Type B pancreatic cell (in vitro differentiated cells): Measurements from ENCODE around the gene TSPYL4. TPM values are rescaled to one million over a fixed set of nuclear protein-coding genes. Genes with fewer than 3 reads are reported as not detected.
A peak's percentile ranks its signal among the peaks of the same experiment; 100 is the strongest.

ENCODE experiments used
- DNase-seq: peaks from one replicate; pipeline ENCODE4 v3.0.0; 2021; ENCODE audit warnings: mixed read lengths; ENCODE audit not compliant: unreplicated experiment; ENCODE audit errors: extremely low spot score
- H3K27ac Mint-ChIP-seq: 2 replicates; pipeline ENCODE4 v1.8.0; 2021; ENCODE audit warnings: mild to moderate bottlenecking, mixed read lengths
- H3K27me3 Mint-ChIP-seq: 2 replicates; pipeline ENCODE4 v1.8.0; 2021; ENCODE audit warnings: mixed read lengths
- H3K36me3 Mint-ChIP-seq: 2 replicates; pipeline ENCODE4 v1.8.0; 2021; ENCODE audit warnings: mixed read lengths
- H3K4me1 Mint-ChIP-seq: one replicate; pipeline ENCODE4 v1.8.0; 2021; ENCODE audit warnings: mixed read lengths; ENCODE audit not compliant: unreplicated experiment
- H3K4me3 Mint-ChIP-seq: 2 replicates; pipeline ENCODE4 v1.8.0; 2021; ENCODE audit warnings: mild to moderate bottlenecking, mixed read lengths
- H3K9me3 Mint-ChIP-seq: 2 replicates; pipeline ENCODE4 v1.8.0; 2021; ENCODE audit warnings: mixed read lengths
- CTCF ChIP-seq: fragments of 200-600 bp; sonication (generic); conservative IDR thresholded peaks from 2 replicates; pipeline ENCODE4 v1.5.0; 2021; ENCODE audit warnings: antibody characterized with exemption, mild to moderate bottlenecking
- total RNA-seq: library from RNA; stranded (reverse); gene quantifications from 2 replicates; pipeline ENCODE4 v1.2.1, GENCODE V29; 2021; ENCODE audit warnings: low replicate concordance

TSPYL4 gene
- total RNA-seq, 1 donor from 2014 or later = 46.7 TPM

GRCh38 chr6:116221911-116222310, 32.0 kb downstream of the TSPYL4 start:
- Mint-ChIP-seq H3K4me1 (peaks cover 5% of the 10 kb centered on the region), H3K27ac (no peak overlapping the region), H3K36me3 (no peaks in the 10 kb centered on the region), H3K4me3 (no peak overlapping the region), H3K27me3 (no peaks in the 10 kb centered on the region), H3K9me3 (no peaks in the 10 kb centered on the region)
- DNase-seq = no peak
- no peak for TF ChIP-seq CTCF

GRCh38 chr6:116221067-116221466, 32.8 kb downstream of the TSPYL4 start:
- no peak for DNase-seq
- Mint-ChIP-seq H3K4me3 (no peak overlapping the region), H3K4me1 (peaks cover 7% of the 10 kb centered on the region), H3K27ac (no peak overlapping the region), H3K9me3 (no peaks in the 10 kb centered on the region), H3K27me3 (no peaks in the 10 kb centered on the region), H3K36me3 (no peaks in the 10 kb centered on the region)
- TF ChIP-seq CTCF = no peak

GRCh38 chr6:116218866-116219265, 35.0 kb downstream of the TSPYL4 start:
- H3K27me3 Mint-ChIP-seq = no peaks in the 10 kb centered on the region
- no peaks in the 10 kb centered on the region for H3K36me3 Mint-ChIP-seq
- no peak for TF ChIP-seq CTCF
- peaks cover 7% of the 10 kb centered on the region for H3K4me1 Mint-ChIP-seq
- no peak overlapping the region for H3K4me3 Mint-ChIP-seq
- no peak for DNase-seq
- H3K9me3 Mint-ChIP-seq = no peaks in the 10 kb centered on the region
- H3K27ac Mint-ChIP-seq = no peak overlapping the region

GRCh38 chr6:116218172-116218633, 35.7 kb downstream of the TSPYL4 start:
- no peak for DNase-seq
- no peaks in the 10 kb centered on the region for H3K9me3 Mint-ChIP-seq
- no peaks in the 10 kb centered on the region for H3K36me3 Mint-ChIP-seq
- no peaks in the 10 kb centered on the region for H3K27me3 Mint-ChIP-seq
- H3K4me3 Mint-ChIP-seq = no peak overlapping the region
- H3K4me1 Mint-ChIP-seq = peaks cover 7% of the 10 kb centered on the region
- no peak overlapping the region for H3K27ac Mint-ChIP-seq
- TF ChIP-seq CTCF = peak; percentile 76

- Mint-ChIP-seq H3K4me1 (peaks cover 7% of the 10 kb centered on the region), H3K27me3 (no peaks in the 10 kb centered on the region), H3K27ac (peak overlapping the region; percentile 10), H3K9me3 (no peaks in the 10 kb centered on the region), H3K36me3 (no peaks in the 10 kb centered on the region), H3K4me3 (no peak overlapping the region)
- no peak for DNase-seq
- peak; percentile 74 for TF ChIP-seq CTCF
These were observed 36.8 kb downstream of the TSPYL4 start for GRCh38 chr6:116217069-116217468.

- peaks cover 7% of the 10 kb centered on the region for H3K4me1 Mint-ChIP-seq
- H3K27me3 Mint-ChIP-seq = no peaks in the 10 kb centered on the region
- no peak overlapping the region for H3K27ac Mint-ChIP-seq
- no peaks in the 10 kb centered on the region for H3K36me3 Mint-ChIP-seq
- no peaks in the 10 kb centered on the region for H3K9me3 Mint-ChIP-seq
- TF ChIP-seq CTCF = no peak
- H3K4me3 Mint-ChIP-seq = no peak overlapping the region
- DNase-seq = no peak
These were observed 38.5 kb downstream of the TSPYL4 start for GRCh38 chr6:116215414-116215813.
